ENCODE measurements around the gene ENO1.
"Not testable (repeated sequence)": the region's sequence is repeated elsewhere in the genome, so short reads cannot be mapped to it uniquely, and the experiment has no call there.

The ENO1 gene

GRCh38 chr1:8845104-8846097 is 33.1 kb downstream of the ENO1 start:
- DNase-seq (ENCODE audit: low read depth), result no peak

- DNase-seq (ENCODE audit: low read depth), result no peak
Observed at GRCh38 chr1:8844501-8845006, 33.9 kb downstream of the ENO1 start.

- no peak for DNase-seq (ENCODE audit: low read depth)
Observed at GRCh38 chr1:8841395-8841794, 37.1 kb downstream of the ENO1 start.

- no peak for DNase-seq (ENCODE audit: low read depth)
Observed at GRCh38 chr1:8839990-8840389, 38.5 kb downstream of the ENO1 start.

GRCh38 chr1:8835941-8836643 is 42.4 kb downstream of the ENO1 start:
- DNase-seq (ENCODE audit: low read depth), result no peak

- DNase-seq (ENCODE audit: low read depth), result no peak
Observed at GRCh38 chr1:8831340-8831739, 47.1 kb downstream of the ENO1 start.

- DNase-seq (ENCODE audit: low read depth), result not testable (repeated sequence)
Observed at GRCh38 chr1:8830732-8831131, 47.8 kb downstream of the ENO1 start.

GRCh38 chr1:8825985-8826481 is 52.5 kb downstream of the ENO1 start:
- no peak for DNase-seq (ENCODE audit: low read depth)

GRCh38 chr1:8823295-8823664 is 55.2 kb downstream of the ENO1 start:
- no peak for DNase-seq (ENCODE audit: low read depth)

- DNase-seq (ENCODE audit: low read depth), result no peak
Observed at GRCh38 chr1:8822373-8823294, 55.9 kb downstream of the ENO1 start.

- no peak for DNase-seq (ENCODE audit: low read depth)
Observed at GRCh38 chr1:8821084-8821483, 57.4 kb downstream of the ENO1 start.

GRCh38 chr1:8818789-8819188 is 59.7 kb downstream of the ENO1 start:
- not testable (repeated sequence) for DNase-seq (ENCODE audit: low read depth)

- no peak for DNase-seq (ENCODE audit: low read depth)
Observed at GRCh38 chr1:8818325-8818775, 60.1 kb downstream of the ENO1 start.

GRCh38 chr1:8817412-8818324 is 60.8 kb downstream of the ENO1 start, which contains the start of gene RERE:
Gene RERE (minus strand): TSS chr1:8817640.
- peak; percentile 96 for DNase-seq (ENCODE audit: low read depth)

- DNase-seq (ENCODE audit: low read depth), result peak; percentile 9
Observed at GRCh38 chr1:8816831-8817411, 61.6 kb downstream of the ENO1 start.

GRCh38 chr1:8816264-8816663 is 62.2 kb downstream of the ENO1 start:
- no peak for DNase-seq (ENCODE audit: low read depth)

- no peak for DNase-seq (ENCODE audit: low read depth)
Observed at GRCh38 chr1:8815582-8816151, 62.8 kb downstream of the ENO1 start.

- no peak for DNase-seq (ENCODE audit: low read depth)
Observed at GRCh38 chr1:8814865-8815264, 63.6 kb downstream of the ENO1 start.

- no peak for DNase-seq (ENCODE audit: low read depth)
Observed at GRCh38 chr1:8813991-8814390, 64.5 kb downstream of the ENO1 start.

All from activated T-helper 9 cell treated with anti-CD3 and anti-CD28 coated beads, Interleukin-2, amount 50 U/mL, for 16 hours (primary cell).